Activated naive CD8-positive, alpha-beta T cell treated with anti-CD3 and anti-CD28 coated beads for 36 hours (primary cell): ENCODE data around the gene CSAD. TPM values are rescaled to one million over a fixed set of nuclear protein-coding genes. Genes with fewer than 3 reads are reported as not detected.
"Not testable (repeated sequence)": the region's sequence is repeated elsewhere in the genome, so short reads cannot be mapped to it uniquely, and the experiment has no call there.

Source experiments
- DNase-seq: peaks from one replicate; pipeline ENCODE4 v3.0.0; 2021
- H3K27ac Mint-ChIP-seq: one replicate; pipeline ENCODE4 v1.8.0; 2022; ENCODE audit warnings: mild to moderate bottlenecking, moderate library complexity, mixed read lengths
- H3K27me3 Mint-ChIP-seq: one replicate; pipeline ENCODE4 v1.8.0; 2022; ENCODE audit warnings: mild to moderate bottlenecking, mixed read lengths
- H3K36me3 Mint-ChIP-seq: one replicate; pipeline ENCODE4 v1.8.0; 2021; ENCODE audit warnings: mild to moderate bottlenecking, mixed read lengths
- H3K4me1 Mint-ChIP-seq: one replicate; pipeline ENCODE4 v1.8.0; 2021; ENCODE audit warnings: mixed read lengths
- H3K4me3 Mint-ChIP-seq: one replicate; pipeline ENCODE4 v1.8.0; 2022; ENCODE audit warnings: mild to moderate bottlenecking, moderate library complexity, mixed read lengths
- H3K9me3 Mint-ChIP-seq: one replicate; pipeline ENCODE4 v1.8.0; 2022; ENCODE audit warnings: mixed read lengths
- total RNA-seq, 2 experiments: library from RNA; stranded (reverse); gene quantifications; one replicate each; pipeline ENCODE4 v1.2.3, GENCODE V29; 2021

CSAD gene
- total RNA-seq, 2 experiments from 2014 or later, result 11.8 to 11.9 TPM

DNA sequence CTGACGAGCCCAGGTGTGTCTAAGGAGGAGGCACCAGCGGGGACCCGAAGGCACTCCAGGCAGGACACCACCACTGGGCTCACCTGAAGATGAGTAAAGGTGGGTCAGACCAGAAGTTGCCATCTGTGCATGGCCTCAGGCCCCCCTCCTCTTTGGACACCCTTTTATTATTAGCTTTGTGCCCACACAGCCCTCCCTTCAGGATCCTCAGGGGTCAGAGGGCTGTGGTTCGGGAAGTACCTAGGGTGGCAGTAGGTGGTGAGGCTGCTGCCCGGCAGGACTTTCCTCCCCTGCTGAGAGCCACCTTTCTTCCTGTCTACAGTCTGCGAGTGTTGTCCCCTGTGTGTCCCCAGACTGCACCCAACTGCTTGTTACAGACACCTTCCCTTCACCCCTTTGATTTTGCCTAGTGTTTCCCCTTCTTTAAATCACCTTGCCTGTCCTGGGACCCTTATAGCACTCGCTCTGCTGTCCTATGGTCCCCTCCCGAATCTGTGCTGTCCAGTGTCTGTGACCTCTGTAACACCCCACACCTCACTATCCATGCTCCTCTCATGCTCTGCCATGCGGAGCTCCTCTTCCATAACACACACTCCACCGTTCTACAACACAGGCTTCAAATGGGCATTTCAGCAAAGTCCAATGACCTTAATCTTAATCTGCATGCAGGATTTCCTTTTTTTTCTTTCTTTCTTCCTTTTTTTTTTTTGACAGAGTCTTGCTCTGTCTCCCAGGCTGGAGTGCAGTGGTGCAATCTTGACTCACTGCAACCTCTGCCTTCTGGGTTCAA is 51.8 kb downstream of the CSAD start:
- no peak overlapping the region for H3K27ac Mint-ChIP-seq
- no peaks in the 10 kb centered on the region for H3K4me1 Mint-ChIP-seq
- no peaks in the 10 kb centered on the region for H3K36me3 Mint-ChIP-seq
- no peak overlapping the region for H3K4me3 Mint-ChIP-seq
- no peak for DNase-seq
- no peaks in the 10 kb centered on the region for H3K27me3 Mint-ChIP-seq
- H3K9me3 Mint-ChIP-seq, result no peaks in the 10 kb centered on the region

GRCh38 chr12:53127169-53127568 is 53.6 kb downstream of the CSAD start:
- Mint-ChIP-seq H3K4me3 (no peak overlapping the region), H3K9me3 (no peaks in the 10 kb centered on the region), H3K27ac (no peak overlapping the region), H3K27me3 (no peaks in the 10 kb centered on the region), H3K4me1 (no peaks in the 10 kb centered on the region), H3K36me3 (no peaks in the 10 kb centered on the region)
- DNase-seq, result no peak

DNA sequence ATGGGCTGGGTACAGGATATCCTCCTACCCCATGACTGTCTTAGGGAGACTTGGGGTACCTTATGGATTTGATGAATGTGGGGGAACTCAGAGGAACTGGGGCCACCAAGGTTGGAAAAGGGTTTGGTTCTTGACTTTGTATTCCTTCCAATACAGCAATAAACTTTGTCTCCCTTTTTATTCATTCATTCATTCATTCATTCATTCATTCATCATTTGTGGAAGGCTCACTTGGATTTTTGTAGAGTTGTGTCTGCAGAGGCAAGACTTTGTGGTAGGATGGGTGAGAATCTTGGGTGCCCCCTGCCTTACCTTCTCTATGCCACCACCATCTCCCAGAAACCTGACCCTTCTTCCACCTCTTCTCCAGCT is 56.4 kb downstream of the CSAD start:
- Mint-ChIP-seq H3K4me1 (no peaks in the 10 kb centered on the region), H3K4me3 (no peak overlapping the region), H3K36me3 (no peaks in the 10 kb centered on the region), H3K27me3 (no peaks in the 10 kb centered on the region), H3K27ac (no peak overlapping the region), H3K9me3 (no peaks in the 10 kb centered on the region)
- DNase-seq, result no peak

GRCh38 chr12:53123578-53124351 is 57.0 kb downstream of the CSAD start:
- no peaks in the 10 kb centered on the region for H3K4me1 Mint-ChIP-seq
- no peak overlapping the region for H3K27ac Mint-ChIP-seq
- no peak overlapping the region for H3K4me3 Mint-ChIP-seq
- H3K36me3 Mint-ChIP-seq, result no peaks in the 10 kb centered on the region
- no peaks in the 10 kb centered on the region for H3K9me3 Mint-ChIP-seq
- no peak for DNase-seq
- H3K27me3 Mint-ChIP-seq, result no peaks in the 10 kb centered on the region

- H3K4me1 Mint-ChIP-seq, result no peaks in the 10 kb centered on the region
- H3K9me3 Mint-ChIP-seq, result no peaks in the 10 kb centered on the region
- no peak overlapping the region for H3K4me3 Mint-ChIP-seq
- no peak for DNase-seq
- no peaks in the 10 kb centered on the region for H3K36me3 Mint-ChIP-seq
- H3K27me3 Mint-ChIP-seq, result no peaks in the 10 kb centered on the region
- no peak overlapping the region for H3K27ac Mint-ChIP-seq
Measured at GRCh38 chr12:53122961-53123468, 57.7 kb downstream of the CSAD start.

DNA sequence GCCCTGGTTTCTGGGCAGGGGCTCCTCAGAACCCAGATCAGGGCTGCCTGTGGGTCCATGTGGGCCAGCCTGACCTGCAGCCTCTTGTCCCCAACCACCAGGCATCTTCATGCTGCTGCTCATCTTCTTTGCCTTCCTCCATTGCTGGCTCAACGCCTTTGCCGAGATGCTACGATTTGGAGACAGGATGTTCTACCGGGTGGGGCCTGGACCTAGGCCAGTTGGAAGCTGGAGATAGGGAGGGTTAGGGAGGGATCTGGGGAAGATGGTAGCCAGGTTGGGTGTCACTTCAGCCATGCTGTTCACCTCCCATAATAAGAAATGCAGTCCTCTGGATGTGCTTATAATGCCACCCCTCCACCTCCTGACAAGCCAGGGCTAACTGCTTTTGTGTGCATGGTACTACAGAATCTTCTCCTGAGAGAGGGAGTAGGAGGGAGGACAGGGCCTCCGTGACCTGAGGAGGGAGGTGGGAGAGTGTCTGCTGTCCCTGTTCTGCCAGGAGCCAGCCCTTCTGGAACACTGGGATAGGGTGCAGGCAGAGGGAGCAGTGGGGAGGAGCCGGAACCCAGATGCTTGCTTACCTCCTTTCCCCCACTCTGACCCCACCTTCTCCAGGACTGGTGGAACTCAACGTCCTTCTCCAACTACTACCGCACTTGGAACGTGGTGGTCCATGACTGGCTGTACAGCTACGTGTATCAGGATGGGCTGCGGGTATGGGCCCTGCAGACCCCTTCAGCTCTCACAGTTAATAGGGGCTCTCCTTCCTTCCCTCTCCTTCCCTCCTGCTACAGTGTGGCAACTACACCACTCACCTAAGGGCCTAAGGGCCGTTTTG is 59.8 kb downstream of the CSAD start:
- no peaks in the 10 kb centered on the region for H3K36me3 Mint-ChIP-seq
- H3K27ac Mint-ChIP-seq, result no peak overlapping the region
- no peaks in the 10 kb centered on the region for H3K9me3 Mint-ChIP-seq
- DNase-seq, result no peak
- H3K4me3 Mint-ChIP-seq, result no peak overlapping the region
- no peaks in the 10 kb centered on the region for H3K4me1 Mint-ChIP-seq
- H3K27me3 Mint-ChIP-seq, result no peaks in the 10 kb centered on the region

- Mint-ChIP-seq H3K27ac (no peak overlapping the region), H3K4me3 (no peak overlapping the region), H3K27me3 (no peaks in the 10 kb centered on the region), H3K36me3 (no peaks in the 10 kb centered on the region), H3K9me3 (no peaks in the 10 kb centered on the region), H3K4me1 (no peaks in the 10 kb centered on the region)
- DNase-seq, result no peak
Measured at GRCh38 chr12:53118751-53119300, 61.9 kb downstream of the CSAD start.

- Mint-ChIP-seq H3K9me3 (no peaks in the 10 kb centered on the region), H3K27ac (no peak overlapping the region), H3K36me3 (no peaks in the 10 kb centered on the region), H3K27me3 (no peaks in the 10 kb centered on the region), H3K4me3 (no peak overlapping the region), H3K4me1 (no peaks in the 10 kb centered on the region)
- DNase-seq, result no peak
Measured at GRCh38 chr12:53115891-53116648, 64.7 kb downstream of the CSAD start.

DNA sequence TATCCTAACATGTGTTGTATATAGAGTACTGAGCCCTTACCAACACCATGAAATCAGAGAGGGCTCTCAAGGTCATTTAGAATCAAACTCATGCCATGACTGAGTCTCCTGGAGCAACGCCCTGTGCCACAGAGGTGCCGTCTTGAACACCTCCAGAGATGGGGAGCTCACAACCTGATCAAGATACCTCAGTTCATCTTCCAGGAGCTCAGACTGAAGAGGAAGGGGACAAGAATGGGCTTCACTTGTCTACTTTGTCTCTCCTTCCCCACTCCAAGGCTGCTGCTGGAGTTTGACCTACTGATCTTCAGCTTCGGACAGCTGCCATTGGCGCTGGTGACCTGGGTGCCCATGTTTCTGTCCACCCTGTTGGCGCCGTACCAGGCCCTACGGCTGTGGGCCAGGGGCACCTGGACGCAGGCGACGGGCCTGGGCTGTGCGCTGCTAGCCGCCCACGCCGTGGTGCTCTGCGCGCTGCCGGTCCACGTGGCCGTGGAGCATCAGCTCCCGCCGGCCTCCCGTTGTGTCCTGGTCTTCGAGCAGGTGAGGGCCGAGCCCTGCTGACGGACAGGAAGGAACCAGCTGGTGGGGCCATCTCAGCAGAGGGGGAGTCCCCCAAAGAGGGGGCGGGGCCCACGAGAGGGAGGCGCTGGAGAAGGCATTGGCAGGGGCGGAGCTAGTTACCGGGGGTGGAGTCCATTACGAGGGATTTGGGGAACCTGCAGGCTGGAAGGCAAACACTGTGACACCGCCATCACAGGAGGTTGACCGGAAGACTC is 65.4 kb downstream of the CSAD start:
- peak; percentile 16 for DNase-seq
- H3K4me1 Mint-ChIP-seq, result no peaks in the 10 kb centered on the region
- no peaks in the 10 kb centered on the region for H3K9me3 Mint-ChIP-seq
- H3K4me3 Mint-ChIP-seq, result no peak overlapping the region
- H3K27me3 Mint-ChIP-seq, result no peaks in the 10 kb centered on the region
- H3K27ac Mint-ChIP-seq, result no peak overlapping the region
- H3K36me3 Mint-ChIP-seq, result no peaks in the 10 kb centered on the region

DNA sequence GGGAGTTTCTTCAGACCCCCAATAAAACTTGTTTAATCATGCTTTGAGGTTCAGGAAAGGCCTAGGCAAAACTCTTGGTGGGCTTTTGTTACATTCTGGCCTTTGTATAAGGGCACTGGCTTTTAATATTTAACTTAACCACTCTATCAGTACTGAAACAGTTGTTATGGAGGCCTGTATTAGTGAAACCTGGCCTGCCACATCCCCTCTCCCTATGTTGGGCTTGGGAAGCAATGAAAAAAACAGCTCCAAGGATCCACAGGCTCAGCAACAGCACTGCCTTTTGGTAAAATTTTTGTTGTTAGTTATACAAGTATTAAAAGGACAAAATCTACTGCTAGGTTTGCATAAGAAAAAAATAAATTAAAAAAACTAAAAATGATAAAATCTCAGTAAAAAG is 66.8 kb downstream of the CSAD start:
- Mint-ChIP-seq H3K27ac (no peak overlapping the region), H3K36me3 (no peaks in the 10 kb centered on the region), H3K4me3 (no peak overlapping the region), H3K27me3 (no peaks in the 10 kb centered on the region), H3K4me1 (no peaks in the 10 kb centered on the region), H3K9me3 (no peaks in the 10 kb centered on the region)
- no peak for DNase-seq

GRCh38 chr12:53113136-53113705 is 67.5 kb downstream of the CSAD start:
- no peaks in the 10 kb centered on the region for H3K9me3 Mint-ChIP-seq
- H3K4me3 Mint-ChIP-seq, result no peak overlapping the region
- DNase-seq, result no peak
- no peaks in the 10 kb centered on the region for H3K4me1 Mint-ChIP-seq
- H3K27ac Mint-ChIP-seq, result no peak overlapping the region
- no peaks in the 10 kb centered on the region for H3K36me3 Mint-ChIP-seq
- H3K27me3 Mint-ChIP-seq, result no peaks in the 10 kb centered on the region

DNA sequence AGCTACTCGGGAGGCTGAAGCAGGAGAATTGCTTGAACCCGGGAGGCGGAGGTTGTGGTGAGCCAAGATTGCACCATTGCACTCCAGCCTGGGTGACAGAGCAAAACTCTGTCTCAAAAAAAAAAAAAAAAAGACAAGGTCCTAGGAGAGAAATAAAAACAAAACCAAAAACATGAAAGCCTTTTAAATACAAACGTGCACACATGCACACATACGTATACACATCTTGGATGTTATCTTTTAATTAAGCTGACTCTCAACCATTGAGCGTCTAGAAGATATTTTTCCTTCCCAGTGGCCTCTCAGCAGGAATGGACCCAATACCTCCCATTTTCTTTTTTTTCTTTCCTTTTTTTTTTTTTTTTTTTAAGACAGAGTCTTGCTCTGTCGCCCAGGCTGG is 68.3 kb downstream of the CSAD start:
- DNase-seq, H3K27me3 Mint-ChIP-seq, H3K4me1 Mint-ChIP-seq, H3K27ac Mint-ChIP-seq, H3K36me3 Mint-ChIP-seq, H3K4me3 Mint-ChIP-seq, H3K9me3 Mint-ChIP-seq: not testable (repeated sequence)
